ENCODE data around the gene PPM1F.

The PPM1F gene

DNA sequence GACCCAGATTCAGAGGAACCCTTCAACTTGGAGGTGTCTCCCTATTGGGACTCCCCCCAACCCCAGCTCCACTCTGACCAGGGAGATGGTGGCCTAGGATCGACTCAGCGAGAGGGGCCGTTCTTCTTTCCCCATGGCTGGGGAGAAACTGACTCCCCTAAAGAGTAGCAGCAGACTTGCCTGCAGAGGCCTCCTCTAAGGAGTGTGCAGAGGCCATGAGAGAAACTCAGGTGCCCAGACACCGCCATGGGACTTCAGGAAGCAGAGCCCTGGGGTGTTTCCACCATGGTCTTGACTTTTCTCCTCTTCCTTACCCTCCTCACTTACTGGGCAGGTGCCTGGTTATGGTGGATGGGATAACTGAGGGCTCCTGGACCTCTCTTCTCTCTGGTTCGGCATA, 32.6 kb upstream of the PPM1F start:
- TF ChIP-seq, protein P1, sequence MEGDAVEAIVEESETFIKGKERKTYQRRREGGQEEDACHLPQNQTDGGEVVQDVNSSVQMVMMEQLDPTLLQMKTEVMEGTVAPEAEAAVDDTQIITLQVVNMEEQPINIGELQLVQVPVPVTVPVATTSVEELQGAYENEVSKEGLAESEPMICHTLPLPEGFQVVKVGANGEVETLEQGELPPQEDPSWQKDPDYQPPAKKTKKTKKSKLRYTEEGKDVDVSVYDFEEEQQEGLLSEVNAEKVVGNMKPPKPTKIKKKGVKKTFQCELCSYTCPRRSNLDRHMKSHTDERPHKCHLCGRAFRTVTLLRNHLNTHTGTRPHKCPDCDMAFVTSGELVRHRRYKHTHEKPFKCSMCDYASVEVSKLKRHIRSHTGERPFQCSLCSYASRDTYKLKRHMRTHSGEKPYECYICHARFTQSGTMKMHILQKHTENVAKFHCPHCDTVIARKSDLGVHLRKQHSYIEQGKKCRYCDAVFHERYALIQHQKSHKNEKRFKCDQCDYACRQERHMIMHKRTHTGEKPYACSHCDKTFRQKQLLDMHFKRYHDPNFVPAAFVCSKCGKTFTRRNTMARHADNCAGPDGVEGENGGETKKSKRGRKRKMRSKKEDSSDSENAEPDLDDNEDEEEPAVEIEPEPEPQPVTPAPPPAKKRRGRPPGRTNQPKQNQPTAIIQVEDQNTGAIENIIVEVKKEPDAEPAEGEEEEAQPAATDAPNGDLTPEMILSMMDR (IDR thresholded peaks at IDR 0.05; ENCODE audit: low read depth, low read length), result no peak
- H3K36me3 ChIP-seq, result no peaks in the 10 kb centered on the region
- no peaks in the 10 kb centered on the region for H3K27me3 ChIP-seq
- DNase-seq, result no peak
- no peaks in the 10 kb centered on the region for H3K4me1 ChIP-seq
- no peak overlapping the region for H3K4me3 ChIP-seq (ENCODE audit: low read depth, low read length)
- no peaks in the 10 kb centered on the region for H3K9me3 ChIP-seq

DNA sequence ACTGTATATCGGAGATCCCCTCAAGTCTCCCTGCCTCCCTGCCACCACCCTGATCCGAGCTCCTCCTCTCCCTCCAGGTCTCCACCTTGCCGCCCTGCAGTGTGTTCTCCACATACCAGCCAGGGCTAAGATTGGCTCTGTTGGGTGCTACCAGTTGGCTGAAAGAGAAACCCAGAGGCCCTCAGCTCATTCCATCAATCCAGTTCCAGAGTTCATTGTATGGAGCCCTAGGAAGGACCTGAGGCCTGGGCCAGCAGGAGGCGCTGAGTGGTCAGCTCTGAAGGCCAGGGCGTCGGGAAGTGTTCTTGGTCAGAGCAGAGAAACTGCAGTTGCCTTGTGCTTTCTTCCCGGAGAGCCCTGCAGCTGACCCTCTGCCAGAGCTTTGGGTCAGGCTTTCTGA, 32.1 kb upstream of the PPM1F start:
- TF ChIP-seq, protein P1 (IDR thresholded peaks at IDR 0.05; ENCODE audit: low read depth, low read length), result peak; percentile 58
- Histone ChIP-seq H3K27me3 (no peaks in the 10 kb centered on the region), H3K36me3 (no peaks in the 10 kb centered on the region), H3K4me3 (ENCODE audit: low read depth, low read length) (no peak overlapping the region), H3K4me1 (no peaks in the 10 kb centered on the region), H3K9me3 (no peaks in the 10 kb centered on the region)
- no peak for DNase-seq

DNA sequence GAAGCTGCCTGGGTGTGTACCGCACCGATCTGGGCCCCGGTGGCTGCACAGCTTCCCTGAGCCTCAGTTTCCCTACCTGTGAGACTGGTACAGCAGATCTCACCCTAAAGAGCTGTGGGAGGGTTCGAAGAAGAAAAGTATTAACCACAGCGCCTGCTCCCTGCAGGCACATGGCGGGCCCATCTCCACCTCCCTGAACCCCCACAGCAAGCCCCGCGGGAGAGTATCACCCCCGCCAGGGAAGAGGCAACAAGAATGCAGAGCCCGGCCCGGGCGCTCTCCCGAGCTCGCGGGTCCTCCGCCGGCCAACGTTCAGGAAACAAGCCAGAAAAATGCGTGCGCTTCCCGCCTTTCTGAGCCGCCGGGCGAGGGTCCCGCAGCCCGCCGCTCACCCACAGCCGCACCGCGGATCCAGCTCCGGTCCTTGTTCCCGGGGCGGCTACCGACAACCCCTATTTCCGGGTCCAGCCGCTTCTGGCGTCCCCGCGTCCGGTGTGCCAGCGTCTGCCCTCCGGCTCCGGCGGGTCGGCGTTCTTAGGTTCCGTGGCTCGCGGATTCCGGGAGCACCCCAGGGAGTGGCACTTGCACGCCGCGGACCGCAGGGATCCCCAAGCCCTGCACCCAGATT, 29.8 kb upstream of the PPM1F start, which contains the start of gene TOP3B:
TOP3B (minus strand) TSS at position 450 of the 628 bp plus-strand sequence. CDS start 7,078 bp downstream, outside the sequence.
- TF ChIP-seq, protein P1 (IDR thresholded peaks at IDR 0.05; ENCODE audit: low read depth, low read length), result no peak
- peak within 1 kb of the TSS; percentile 99 for H3K4me3 ChIP-seq (ENCODE audit: low read depth, low read length)

DNA sequence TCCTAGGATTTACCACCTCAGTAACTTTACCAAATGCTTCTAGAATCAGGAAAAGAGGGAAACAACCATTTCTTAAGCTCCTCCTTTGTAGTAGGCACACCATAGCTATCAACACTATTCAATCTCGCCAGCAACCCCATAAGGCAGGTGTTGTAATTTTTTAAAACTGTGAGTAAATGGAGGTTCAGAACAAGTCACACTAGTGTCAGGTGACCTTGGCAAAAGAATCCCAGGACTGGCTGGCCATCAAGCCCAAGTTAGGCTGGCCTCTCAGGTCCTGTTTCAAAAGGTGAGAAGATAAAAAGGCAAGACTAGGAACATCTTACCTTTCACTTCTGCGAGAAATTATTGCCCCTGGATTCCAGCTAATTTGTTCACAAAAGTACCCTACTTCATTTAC, 29.2 kb upstream of the PPM1F start:
- H3K4me1 ChIP-seq, result no peaks in the 10 kb centered on the region
- H3K36me3 ChIP-seq, result no peaks in the 10 kb centered on the region
- H3K9me3 ChIP-seq, result no peaks in the 10 kb centered on the region
- peak overlapping the region; percentile 99 for H3K4me3 ChIP-seq (ENCODE audit: low read depth, low read length)
- H3K27me3 ChIP-seq, result no peaks in the 10 kb centered on the region
- TF ChIP-seq, protein P1 (IDR thresholded peaks at IDR 0.05; ENCODE audit: low read depth, low read length), result no peak
- DNase-seq, result no peak

More for the DNA sequence above, 29.8 kb upstream of the PPM1F start, which contains the start of gene TOP3B:
- no peaks in the 10 kb centered on the region for H3K4me1 ChIP-seq
- no peaks in the 10 kb centered on the region for H3K36me3 ChIP-seq
- peak; percentile 86 for DNase-seq
- H3K27me3 ChIP-seq, result no peaks in the 10 kb centered on the region
- H3K9me3 ChIP-seq, result no peaks in the 10 kb centered on the region

DNA sequence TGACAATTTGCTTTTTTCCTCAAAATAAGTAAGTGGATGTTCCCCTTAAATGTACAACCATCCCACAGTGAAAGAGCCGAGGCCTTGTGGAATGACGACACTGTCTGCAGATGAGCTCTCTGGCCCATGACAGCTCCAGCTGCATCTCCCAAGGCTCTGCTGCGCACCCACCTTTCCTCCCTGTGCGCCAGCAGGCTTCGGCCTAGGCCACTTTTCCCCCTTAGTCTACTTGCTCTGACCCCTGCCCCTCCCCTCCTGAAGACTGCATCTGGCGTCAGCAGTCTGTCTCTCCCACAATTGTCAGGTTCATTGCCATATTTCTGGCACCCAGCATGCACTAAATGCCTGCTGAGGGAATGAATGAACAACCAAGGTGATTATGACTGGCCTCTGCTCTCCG, 27.9 kb upstream of the PPM1F start:
- no peaks in the 10 kb centered on the region for H3K9me3 ChIP-seq
- no peaks in the 10 kb centered on the region for H3K4me1 ChIP-seq
- no peak overlapping the region for H3K4me3 ChIP-seq (ENCODE audit: low read depth, low read length)
- no peak for DNase-seq
- TF ChIP-seq, protein P1 (IDR thresholded peaks at IDR 0.05; ENCODE audit: low read depth, low read length), result no peak
- no peaks in the 10 kb centered on the region for H3K27me3 ChIP-seq
- peaks cover 1% of the 10 kb centered on the region; the same call in 1 of the 2 replicates for H3K36me3 ChIP-seq

DNA sequence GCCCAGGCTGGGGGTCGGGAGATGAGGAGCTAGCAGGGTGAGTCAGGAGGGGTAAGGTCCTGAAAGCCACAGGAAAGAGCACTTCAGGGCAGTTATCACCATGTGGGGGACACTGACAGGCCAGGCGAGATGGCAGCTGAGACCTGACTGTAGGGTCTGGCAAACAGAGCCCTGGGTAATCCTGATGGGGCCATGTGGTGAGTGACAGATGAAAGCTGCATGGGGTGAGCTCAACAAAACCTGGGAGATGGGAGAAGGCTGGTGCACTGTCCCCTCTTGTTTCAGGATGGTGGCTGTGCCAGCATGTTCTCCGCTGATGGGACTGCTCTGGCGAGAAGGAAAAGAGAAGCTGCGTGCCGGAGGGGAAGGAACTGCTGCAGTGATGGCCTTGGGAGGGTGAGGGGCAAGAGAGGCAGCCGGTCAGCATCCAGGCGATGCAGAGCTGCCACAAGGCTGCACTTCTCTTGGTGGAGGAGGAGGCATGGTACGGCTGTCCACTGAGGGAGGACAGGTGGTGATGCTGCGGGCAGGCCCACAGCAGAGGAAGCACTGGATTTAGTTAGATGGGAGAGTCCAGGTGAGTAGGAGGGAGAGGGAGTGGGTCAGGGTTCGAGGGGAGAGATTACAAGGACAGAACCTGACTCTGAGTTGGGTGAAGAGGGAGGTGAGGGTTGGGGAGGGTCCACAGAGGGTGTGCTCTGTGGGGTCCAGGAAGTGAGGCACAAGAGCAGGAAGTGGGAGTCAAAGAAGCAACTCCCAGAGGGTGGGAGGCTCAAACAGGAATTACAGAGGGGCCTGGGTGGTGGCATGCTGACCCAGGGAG, 26.1 kb upstream of the PPM1F start:
- Histone ChIP-seq H3K27me3 (no peaks in the 10 kb centered on the region), H3K4me1 (no peaks in the 10 kb centered on the region), H3K4me3 (ENCODE audit: low read depth, low read length) (no peak overlapping the region), H3K9me3 (no peaks in the 10 kb centered on the region), H3K36me3 (peaks cover 19% of the 10 kb centered on the region)
- DNase-seq, result no peak
- TF ChIP-seq, protein P1 (IDR thresholded peaks at IDR 0.05; ENCODE audit: low read depth, low read length), result no peak

Measured in BE2C (cell line).